NCI-H82 treated with DMSO at 0.1 percent for 48 hours (cell line): ENCODE measurements around the gene CHRD.

Experiments
- DNase-seq: peaks from one replicate; lab custom pipeline; 2025; ENCODE audit not compliant: unreplicated experiment; lab: John Stamatoyannopoulos, UW

Gene CHRD

GRCh38 chr3:184346480-184347190 lies 33.2 kb upstream of the CHRD start:
- no peak for DNase-seq

DNA sequence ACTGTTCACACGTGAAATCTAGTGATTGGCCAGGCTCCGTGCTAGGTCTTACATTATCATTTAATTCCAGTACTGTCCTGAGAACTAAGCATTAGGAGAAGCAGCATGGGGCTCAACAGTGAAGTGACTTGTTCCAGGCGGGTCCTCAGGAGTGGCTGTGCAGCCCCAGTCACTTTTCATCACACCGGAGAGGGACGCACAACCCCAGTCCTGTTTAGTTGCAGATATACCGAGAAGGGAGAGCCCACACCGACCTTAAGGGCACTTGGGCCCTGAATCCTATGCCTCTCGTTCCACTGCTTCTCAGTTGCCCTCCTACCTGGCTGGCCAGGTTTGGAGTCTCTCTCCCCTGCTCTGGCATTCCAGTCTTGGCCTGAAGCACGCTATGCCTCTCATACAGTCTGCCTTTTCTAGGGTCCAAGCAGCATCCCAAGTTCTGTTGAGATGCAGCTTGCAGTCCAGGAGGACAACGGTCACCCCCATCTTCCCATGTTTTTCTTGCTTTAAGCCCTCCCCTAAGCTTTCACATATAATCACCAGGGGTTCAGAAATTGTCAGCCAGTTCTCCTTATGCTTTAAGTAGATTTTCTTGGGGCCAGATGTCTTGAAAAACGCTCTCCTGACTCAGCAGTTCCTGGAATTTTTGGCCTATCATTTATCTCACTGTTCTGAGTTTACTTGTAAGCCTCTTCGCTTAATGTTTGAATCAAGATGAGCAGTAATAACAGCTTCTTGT lies 32.4 kb upstream of the CHRD start:
- DNase-seq: peak; percentile 59

DNA sequence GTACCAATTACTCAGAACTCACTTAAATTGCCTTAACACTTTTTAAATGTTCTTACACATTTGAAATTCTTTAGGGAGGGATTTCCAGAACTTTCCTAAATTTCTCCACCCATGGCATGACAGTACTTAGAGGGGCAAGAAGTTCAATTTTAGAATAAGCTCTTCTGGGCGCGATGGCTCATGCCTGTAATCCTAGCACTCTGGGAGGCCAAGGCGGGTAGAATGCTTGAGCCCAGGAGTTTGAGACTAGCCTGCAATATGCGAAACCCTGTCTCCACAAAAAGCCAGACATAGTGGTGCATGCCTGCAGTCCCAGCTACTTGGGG lies 31.8 kb upstream of the CHRD start:
- no peak for DNase-seq

GRCh38 chr3:184349563-184350470 lies 30.0 kb upstream of the CHRD start:
- no peak for DNase-seq

GRCh38 chr3:184350618-184351017 lies 29.2 kb upstream of the CHRD start:
- DNase-seq: no peak

DNA sequence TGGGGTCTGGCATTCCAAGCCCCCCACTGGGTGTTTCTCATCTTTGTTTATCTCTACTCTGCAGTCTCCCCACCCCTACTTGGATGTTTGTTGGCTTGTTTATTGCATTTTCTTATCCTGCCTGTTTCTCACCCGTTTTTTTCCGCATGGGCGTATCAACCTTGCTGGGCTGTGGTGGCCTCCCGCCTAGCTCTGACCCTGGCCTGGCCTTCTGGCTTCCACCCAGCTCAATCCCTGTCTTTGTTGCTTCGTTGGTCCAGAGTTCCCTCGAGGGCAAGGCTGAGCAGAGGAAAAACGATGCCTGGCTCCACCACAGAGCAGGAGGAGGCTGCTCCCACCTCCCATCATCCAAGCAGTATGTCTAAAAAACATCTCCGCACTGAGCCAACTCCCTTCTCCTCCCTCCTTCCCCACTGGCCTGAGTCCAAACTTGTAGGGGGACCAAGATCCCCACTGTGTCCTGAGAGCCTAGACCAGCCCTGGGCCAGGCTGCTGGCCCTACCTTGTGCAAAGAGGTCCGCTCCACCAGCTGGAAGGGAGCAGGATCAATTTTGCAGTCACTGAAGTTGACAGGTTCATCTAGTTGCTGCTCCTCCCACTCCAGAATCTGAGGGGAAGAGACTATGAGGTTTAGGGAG lies 28.2 kb upstream of the CHRD start:
- DNase-seq: no peak

DNA sequence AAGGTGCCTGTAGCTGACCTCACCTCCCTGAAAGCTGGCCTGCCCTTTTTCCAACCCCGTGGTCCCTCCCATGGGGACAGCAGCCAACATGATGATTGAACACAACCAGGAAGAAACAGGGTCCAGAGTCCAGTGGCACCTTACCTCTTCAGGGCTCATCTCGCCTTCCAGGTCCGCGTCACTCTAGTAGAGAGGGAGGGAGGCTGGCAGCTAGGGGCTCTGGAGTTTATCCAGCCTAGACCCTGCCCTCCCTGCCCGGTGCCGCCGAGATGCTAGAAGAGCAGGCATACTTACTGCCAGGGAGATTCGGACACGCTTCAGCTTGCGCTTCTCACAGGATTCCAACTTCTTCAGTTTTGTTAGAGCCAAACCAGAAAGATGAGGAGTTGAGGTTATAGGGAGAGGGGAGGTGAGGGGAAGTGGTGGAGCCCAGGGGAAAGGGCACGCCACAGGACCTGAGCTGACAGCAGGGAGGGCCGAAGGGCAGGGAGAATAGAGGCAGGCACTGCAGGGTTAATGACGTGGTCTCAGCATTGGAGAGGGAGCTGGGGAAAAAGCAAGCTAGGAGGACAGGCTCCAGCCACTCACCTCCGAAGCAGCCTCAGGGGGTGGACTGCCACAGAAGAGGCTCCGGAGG lies 27.6 kb upstream of the CHRD start:
- no peak for DNase-seq

DNA sequence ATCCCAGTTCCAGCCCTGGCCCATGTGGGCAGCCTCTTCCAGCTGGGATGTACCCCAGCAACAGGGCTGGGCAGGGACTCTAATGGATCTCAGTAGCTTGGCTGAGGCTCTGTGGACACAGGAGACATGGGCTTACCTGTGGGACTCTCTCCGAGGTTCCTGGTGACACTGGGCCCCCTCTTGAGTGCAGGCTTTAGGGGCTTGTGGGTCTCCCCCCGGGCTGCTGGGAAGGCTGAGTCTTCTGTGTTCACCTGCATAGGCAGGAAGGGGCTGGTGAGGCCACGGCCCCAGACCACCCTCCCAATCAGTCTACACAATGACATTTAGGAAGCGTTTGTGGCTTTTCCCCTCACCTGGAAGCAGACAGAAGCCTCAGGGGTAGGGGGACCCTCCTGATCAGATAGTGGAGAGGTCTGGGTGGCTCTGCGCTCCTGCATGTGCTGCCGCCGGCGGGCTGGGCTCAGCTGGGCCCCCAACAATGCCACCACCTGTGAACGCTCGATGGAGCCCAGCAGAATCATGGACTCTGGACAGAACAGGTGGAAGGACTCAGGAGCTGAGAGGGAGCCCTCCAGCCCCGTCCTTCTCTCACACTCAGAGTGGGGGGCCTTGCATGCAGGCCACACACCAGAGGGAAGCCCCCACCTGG lies 26.8 kb upstream of the CHRD start:
- no peak for DNase-seq

- DNase-seq: no peak
Observed at GRCh38 chr3:184353546-184353941, 26.3 kb upstream of the CHRD start.

DNA sequence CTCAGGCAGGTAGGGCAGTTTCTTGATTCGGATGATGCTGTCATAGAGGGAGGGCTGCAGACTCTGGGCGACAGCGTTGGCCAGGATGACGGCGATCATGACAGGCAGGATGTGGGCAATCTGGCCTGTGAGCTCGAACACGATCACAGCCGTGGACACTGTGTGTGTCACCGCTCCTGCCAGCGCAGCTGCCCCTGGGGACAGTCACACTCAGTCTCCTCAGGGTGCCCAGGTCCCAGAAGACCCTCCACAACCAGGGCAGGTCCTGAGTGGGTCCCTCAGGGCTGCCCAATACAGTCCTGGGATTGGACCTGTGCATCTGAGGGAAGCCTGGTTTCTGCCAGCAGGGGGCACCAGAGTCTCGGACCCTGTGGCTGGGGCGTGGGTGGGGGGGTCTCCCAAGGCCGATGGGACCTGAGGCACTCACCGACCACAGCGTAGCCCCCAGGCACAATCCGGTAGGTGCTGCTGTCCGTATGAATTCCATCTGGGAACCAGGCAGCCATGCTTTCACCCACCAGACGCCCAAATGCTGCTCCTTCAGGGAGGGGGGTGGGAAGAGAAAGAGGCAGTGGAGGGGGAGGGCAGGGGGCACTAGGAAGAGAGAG lies 25.6 kb upstream of the CHRD start:
- DNase-seq: no peak

- no peak for DNase-seq
Observed at GRCh38 chr3:184354754-184355153, 25.1 kb upstream of the CHRD start.

DNA sequence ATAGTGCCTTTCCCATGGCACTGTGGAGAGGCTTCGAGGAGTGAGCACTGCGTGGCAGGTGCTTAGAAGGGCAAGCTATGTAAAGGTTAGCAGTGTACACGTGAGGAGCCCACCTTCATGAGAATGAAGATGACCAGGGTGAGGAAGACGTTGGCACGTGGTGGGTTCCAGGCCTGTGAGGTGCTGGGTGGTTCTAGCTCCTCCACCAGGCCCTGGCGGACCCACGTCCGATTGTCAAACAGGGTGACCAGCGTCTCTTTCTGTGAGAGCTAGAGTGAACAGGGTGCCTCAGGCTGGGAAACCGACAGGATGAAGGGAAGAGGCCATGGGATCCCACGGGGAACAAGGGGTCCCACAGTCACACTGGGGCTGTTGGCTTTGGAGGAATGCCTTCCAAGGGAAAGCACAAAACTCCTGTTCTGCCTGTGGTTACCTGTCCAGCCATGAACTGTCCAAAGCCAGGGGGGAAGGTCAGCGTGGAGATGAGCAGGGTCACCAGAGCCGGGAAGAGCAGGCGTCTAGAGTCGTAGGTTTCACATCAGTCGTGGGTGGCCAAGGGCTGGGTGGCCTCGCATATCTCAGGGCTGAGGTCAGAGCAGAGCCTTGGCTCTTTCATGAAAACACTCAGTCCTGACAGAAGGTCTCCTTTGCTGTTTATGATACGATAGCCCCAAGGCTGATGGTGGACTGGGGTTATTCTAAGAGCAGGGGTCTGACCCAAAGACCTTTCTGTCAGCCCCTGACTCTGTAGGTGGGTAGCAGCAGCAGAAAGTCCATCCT lies 24.4 kb upstream of the CHRD start:
- no peak for DNase-seq

- DNase-seq: no peak
Observed at GRCh38 chr3:184357248-184358123, 22.4 kb upstream of the CHRD start.

DNA sequence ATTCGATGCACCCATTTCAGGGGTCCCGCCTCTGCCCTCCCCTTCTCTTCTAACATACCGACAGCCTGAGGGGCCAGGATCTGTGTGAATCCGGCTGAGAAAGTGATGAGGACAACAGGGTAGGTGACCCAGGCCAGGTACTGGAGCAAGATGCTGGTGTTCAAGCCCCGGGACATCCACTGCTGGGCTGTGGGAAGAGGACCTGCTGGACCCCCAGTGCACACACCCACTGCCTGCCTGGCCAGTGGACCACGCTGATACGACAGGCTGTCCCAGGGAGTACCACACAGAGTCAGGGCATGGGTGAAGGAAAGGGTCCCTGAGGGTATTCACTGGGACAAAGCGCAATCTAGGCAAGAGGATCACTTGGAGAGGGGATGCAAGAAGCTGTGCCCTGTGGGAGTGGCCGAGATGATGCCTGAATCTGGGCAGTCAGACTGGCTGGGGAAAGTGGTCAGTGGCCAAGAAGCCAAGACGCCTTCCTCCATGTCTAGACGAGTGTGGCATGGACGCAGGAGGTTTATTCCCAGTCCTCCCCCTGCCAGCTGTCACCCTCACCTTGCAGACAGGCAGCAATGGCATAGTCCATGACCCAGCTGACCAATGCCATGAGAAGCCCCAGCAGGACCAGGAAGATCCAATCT lies 21.6 kb upstream of the CHRD start:
- DNase-seq: no peak

- DNase-seq: no peak
Observed at GRCh38 chr3:184358921-184359350, 20.9 kb upstream of the CHRD start.

DNA sequence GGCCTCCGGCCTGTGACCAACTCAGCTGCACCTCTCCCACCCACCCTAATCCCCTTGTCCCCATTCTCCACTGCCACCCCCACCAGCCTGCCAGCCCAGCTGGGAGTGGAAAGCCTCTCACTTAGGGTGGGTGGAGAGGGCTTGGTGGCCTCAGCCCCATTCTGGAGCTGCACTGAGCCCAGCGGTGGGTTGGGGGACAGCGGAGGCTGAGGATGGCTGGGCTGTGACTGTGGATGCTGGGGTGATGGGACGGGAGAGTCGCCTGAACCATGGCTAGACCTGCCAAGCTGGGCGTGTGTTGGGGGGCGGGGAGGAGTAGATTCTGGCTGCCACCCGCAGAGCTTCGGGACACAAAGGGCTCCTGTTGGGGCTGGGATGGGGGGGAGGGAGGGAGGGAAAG lies 20.2 kb upstream of the CHRD start:
- DNase-seq: no peak

- DNase-seq: no peak
Observed at GRCh38 chr3:184360070-184360928, 19.6 kb upstream of the CHRD start.
